HG03060 (cell line): ENCODE data around the gene CHCHD3.
"Not testable (repeated sequence)": the region's sequence is repeated elsewhere in the genome, so short reads cannot be mapped to it uniquely, and the experiment has no call there.

Experiments
- ATAC-seq: cut with Tn5 transposase; IDR thresholded peaks from one replicate; pipeline ENCODE4 v1.9.1; 2021; ENCODE audit warnings: low read depth, moderate number of reproducible peaks; ENCODE audit not compliant: unreplicated experiment

CHCHD3 gene

DNA sequence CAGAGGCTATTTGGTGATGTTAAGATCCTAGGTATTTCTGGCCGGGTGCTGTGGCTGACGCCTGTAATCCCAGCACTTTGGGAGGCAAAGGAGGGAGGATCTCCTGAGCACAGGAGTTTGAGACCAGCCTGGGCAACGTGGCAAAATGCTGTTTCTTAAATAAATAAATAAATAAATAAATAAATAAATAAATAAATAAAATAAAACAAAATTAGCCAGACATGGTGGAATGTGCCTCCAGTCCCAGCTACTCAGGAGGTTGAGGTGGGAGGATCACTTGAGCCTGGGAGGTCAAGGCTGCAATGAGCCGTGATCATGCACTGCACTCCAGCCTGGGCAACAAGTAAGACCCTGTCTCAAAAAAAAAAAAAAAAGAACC, 114.4 kb downstream of the CHCHD3 start:
- ATAC-seq, result not testable (repeated sequence)

DNA sequence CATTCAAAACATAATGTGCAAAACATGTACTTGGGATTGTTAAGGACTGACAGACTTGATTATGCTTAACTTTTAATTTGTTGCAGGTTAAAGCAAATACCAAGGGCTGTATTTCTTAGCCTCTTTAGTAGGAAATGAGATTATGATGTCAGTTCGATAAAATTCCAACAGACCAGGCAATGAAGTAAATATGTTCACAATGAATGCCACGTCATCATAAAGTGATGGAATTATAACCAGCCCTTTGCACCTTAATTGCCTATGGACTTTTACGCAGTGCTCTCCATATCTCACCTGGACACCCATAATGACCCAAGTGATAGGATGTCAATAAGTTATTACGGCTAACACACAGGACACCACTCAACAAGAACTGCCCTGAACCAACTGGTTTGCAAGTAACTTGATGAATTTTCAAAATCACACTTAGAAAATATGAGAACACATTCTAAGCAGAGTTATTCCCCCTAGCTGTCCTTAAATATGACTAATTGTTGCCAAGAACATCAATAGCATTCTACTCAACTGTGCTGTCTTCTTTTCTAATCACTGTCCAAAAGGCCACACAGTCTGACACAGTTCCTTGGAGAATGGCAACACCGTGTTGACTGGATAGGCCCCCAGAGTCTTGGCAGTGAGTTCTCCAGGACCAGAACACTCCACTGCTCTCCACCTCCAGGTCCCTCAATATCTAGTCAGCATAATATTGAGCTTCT, 115.0 kb downstream of the CHCHD3 start:
- no peak for ATAC-seq

DNA sequence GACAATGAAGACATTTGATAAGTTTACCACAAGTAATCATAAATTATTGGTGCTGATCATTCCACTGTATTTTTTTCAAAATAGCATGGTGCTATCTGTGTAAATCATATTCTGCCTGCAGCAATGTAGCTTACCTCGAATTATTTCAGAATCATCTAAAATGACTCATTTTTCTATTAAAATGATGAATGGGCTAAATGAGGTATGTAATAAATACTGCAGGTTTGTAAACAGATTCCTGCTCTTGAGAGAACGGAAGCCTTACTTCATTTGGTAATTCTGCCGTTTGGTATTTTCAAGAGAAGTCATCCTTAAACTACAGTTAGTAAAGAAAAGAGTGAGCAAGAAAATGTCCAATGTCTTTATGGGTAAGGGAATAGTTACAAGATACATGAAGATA, 115.9 kb downstream of the CHCHD3 start:
- no peak for ATAC-seq

DNA sequence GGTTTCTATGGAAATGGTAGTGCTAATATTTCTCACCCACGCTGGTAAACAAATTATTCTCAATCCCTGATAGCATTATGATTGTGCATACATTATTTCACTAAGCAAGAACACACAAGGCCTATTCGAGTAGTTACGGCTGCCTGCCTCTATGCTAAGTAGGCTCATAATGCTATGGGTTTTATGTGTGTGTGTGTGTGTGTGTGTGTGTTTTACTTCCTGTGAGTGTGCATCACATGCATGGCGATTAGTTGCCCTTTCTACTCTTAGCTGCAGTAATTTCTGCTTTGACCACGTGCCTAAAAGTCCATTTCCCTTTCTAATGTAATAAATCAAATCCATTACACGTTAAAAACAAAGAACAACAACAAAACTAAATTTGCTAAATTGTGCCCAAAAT, 117.0 kb downstream of the CHCHD3 start:
- ATAC-seq, result no peak

DNA sequence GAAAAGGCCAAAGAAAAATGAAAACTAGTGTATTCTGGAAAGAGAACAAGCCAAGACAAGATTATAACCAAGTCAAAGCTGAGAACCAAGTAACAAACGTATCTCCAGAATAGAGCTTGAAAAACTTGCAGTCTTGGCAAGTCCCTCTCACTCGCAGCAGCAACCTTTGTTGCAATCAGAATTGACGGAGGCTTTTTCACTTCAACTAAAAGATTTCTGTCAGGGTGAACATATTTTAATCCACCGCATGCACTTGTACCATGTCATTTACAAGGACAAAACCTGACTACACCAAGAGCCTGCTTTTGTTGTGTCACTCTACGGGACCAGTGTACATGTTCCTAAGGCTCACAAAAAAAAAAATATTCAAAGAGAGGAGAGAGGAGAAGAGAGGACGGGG, 122.0 kb downstream of the CHCHD3 start:
- ATAC-seq, result no peak

DNA sequence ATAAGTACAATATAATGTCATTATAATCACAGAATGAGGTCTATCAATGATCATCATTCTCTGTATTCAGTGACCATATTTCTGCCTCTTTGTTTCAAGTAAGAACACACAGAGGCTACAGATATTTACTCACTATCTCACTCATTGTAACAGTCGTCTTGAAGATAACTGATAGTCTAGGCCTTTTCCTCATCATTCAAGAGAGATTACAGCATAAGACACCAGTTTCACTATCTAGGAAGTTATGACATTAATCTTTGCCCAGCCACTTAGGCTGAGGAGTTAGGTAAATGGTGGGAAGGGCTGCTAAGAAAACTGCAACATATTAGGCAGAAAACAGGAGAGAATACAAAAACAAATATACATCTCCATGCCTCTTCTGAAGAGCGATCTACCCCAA, 125.3 kb downstream of the CHCHD3 start:
- ATAC-seq, result no peak

DNA sequence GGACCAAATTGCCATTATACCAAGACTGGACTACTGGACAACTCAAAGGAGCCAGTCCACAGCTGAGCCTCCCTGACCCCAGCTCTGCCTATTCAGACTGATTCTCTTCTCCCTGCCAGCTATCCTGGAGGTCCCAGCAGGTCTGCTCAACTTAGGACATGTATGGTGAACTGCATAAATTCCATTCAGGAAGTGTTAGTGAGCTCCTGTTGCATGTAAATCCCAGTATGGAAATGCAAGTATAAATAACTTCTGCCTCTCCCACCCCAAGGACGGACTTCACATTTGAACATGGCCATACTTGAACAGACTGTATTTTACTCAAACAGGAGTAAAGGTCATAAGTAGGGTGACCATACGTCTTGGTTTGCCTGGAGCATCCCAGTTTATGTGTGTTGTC, 128.4 kb downstream of the CHCHD3 start:
- ATAC-seq, result no peak

DNA sequence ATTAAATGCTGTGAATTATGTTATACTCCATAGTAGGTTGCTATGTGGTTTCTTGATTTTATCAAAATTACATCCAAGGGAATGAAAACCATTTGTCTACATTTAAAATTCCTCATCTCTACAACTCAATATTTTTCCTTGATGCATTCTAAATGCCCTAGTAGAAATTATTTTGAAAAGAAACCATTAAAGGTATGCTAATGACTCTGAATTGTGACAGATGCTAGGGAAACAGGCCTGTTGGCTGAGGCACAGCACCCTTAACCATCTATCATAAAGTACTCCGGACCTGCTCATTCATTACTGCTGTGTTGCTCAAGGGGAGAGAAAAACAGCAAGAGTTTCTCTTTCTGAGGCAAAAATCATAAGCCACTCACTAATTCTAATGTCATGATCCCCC, 131.2 kb downstream of the CHCHD3 start:
- ATAC-seq, result no peak

DNA sequence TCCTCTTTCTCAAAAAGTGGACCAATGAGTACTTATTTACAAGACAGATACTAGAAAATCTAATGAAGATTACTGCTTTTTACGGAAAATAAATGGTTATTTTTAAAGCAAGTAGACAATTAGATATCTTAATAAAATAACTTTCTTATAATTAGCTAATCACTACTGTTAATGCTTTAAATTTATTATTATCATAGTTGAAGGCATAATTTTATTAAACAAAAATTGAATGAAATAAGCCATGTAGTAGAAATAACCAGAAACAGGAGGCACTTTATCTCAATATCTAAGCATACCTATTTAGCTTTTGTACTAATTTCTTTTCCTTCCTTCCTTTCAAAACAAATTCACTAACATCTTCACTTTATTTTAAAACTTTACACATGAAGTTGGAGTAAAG, 134.9 kb downstream of the CHCHD3 start:
- ATAC-seq, result no peak

DNA sequence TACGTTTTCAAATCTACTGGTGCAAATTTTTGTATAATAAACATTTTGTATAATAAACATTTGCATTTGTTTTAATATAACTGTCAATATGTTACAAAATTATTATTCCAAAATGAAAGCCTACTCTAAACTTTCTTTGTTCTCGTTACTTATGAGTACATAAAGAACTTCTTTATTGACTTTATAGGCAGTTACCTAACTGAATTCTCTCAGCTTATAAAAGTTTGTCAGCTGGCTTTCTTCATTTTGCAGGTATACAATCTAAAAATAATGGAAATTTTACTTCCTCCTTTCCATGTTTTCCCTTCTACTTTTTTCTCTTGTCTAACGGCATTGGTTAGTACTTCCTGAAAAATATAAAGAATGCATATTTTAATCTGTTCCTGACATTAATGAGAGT, 137.1 kb downstream of the CHCHD3 start:
- no peak for ATAC-seq

DNA sequence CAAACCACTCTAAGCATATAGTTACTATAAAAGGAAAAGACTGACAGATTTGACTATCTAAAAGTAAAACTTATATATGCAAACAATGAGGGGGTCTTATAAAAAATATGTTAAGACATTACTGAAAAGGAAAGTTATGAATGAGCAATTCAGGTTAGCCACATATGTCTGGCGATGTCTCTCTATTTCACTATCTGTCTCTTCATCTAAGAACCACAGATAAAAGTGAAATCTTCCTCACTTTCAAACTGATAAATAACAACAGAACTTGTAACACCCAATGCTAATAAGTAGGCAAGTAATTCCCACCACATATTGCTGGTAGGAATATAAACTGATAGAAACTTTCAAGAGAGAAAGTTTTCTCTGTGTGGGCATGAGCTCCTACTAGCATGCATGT, 138.2 kb downstream of the CHCHD3 start:
- ATAC-seq, result no peak

DNA sequence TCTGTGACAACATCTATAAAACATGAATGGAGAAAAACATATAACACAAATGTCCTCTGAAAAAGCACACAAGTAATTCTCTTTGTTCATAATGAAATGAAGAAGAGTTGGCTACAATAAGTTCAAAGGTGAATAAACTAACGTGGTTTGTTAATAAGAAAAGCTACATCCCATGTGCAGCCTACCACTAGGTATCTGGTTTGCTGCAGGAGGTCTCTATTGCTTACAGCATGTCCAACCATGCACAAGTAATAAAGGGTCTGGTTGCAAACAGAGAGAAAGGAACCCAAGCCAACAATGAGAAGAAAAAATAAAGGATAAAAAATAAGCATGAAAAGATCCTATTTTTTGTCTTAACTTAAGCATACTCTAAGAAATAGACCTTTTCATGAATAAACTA, 139.2 kb downstream of the CHCHD3 start:
- no peak for ATAC-seq

DNA sequence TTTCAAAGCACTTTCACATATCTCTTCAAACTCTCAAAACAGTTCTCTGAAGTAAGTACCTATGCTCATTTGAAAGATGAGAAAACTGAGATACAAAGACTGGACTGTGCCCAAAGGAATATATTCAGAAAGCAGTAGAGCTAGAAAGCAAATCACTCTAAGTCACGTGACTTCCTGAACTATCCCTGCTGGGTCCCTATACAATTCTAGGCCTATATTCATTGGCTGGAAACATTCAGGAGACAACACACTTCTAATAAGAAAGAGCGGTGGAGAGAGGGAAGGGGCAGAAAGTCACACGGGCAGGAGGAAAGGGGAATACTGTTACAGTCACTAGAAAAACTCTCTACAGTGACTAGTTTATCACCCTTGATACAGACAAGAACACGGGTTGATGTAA, 140.0 kb downstream of the CHCHD3 start:
- ATAC-seq, result no peak

DNA sequence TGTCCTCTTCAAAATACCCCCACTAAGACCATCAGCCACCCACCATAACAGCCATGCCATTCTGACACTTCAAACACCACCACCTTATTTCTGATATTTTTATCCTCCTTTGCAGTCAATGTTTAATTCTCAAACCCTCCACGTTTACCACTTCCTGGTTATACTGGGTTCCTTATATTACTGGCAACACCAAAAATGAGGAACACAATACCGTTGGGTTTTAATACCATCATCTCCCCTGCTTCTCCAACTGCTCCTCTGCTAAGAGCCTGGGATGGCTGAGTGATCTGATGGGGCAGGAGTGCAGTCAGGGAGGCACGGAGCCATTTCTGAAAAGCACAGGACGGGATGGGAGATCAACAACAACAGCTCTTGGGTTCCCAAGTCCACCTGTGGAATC, 140.5 kb downstream of the CHCHD3 start:
- no peak for ATAC-seq

DNA sequence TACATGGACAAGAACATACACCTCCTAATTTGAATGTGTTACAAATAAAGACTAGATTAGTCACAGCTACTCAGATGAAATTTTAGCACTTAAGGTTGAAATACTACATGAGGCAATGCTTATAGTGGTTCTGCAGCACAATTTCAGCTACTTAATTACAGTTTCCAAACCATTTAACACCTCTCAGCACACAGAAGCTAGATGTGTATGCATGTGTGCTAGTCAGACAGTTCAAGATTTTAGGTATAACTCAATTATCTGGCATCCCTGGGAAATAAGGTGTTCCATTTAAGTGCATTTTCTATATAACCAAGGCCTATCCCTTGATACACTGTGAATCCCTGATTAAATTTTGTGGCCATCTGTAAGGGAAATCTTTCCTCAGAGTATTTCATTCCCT, 141.8 kb downstream of the CHCHD3 start:
- no peak for ATAC-seq

DNA sequence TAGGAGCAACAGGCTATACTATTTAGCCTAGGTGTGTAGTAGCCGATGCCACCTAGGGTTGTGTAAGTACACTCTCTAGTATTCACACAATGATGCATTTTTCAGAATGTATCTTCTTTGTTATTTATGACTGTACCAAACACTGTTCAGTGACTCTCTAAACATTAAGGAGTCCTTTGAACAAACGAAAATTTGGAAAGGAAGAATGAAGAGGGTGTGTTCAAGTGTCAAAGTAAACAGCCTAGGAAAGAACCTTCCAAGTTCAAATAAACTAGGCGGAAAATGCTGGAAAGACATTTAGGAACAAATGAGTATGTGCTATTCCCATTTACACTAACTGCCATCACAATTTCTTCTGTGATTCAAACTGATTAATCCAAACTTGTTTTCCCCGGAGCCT, 142.4 kb downstream of the CHCHD3 start:
- no peak for ATAC-seq

DNA sequence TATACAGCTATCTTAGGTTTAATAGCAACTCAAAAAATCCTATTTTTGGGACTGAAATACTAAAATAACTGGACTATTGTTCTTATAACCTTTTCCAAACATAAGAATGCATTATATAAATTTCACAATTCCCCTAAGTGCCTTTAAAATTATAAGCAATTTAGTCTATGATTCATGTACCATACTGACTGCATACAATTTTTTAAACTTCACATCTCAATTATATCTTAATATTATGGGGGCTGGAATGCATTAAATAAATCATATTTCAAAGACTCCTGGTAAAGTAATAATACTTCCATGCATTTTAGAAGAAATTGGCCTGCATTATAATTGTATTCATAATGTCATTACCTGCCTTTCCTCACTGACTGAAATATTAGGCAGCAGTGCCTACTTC, 144.6 kb downstream of the CHCHD3 start:
- no peak for ATAC-seq

DNA sequence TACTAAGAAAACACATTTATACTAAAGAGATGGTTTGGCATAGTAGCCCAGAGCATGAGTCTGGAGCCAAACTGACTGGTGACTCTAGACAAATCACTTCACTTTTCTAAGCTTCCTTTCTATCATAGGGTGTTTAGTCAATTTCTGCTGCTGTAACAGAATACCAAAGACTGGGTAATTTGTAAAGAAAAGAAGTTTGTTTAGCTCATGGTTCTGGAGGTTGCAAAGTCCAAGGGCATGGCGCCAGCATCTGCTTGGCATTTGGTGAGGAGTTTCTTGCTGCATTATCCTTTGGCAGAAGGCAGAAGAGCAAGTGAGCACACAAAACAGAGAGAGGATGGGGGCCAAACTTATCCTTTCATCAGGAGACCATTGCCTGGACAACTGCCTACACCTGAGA, 146.3 kb downstream of the CHCHD3 start:
- no peak for ATAC-seq

DNA sequence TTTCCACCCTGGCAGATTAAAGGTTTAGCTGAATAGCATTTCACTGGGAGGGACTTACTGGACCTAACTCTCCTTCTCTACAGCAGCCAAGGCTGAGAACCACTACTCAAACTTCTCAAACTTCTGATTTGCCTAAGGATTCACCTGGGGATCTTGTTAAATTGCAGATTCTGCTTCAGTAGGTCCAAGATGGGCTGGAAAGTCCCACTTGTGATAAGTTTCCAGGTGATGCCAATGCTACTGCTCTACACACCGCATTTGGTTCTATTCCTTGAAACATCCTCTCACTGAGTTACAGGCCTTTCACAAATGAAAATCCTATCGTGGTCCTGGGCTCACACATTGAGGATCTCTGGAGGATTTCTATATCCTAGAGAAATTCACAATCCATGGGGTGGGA, 147.9 kb downstream of the CHCHD3 start:
- no peak for ATAC-seq

DNA sequence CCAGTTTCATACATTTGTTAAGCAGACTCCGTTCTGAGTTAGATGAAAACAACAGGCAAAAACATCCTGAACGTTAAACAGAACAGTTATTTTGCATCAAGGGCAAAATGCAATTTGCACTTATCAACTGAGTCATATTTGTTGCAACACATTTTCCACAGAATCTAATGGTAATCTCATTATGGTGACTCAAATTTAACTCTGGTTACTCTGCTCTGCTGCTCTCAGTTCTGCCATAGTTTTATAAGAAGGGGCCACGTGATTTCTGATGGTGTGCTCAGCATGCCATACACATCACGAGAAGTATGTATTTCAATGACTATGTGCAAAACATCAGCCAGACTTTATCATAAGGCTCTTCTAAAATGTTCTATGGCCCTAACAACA, 148.8 kb downstream of the CHCHD3 start:
- ATAC-seq, result no peak

DNA sequence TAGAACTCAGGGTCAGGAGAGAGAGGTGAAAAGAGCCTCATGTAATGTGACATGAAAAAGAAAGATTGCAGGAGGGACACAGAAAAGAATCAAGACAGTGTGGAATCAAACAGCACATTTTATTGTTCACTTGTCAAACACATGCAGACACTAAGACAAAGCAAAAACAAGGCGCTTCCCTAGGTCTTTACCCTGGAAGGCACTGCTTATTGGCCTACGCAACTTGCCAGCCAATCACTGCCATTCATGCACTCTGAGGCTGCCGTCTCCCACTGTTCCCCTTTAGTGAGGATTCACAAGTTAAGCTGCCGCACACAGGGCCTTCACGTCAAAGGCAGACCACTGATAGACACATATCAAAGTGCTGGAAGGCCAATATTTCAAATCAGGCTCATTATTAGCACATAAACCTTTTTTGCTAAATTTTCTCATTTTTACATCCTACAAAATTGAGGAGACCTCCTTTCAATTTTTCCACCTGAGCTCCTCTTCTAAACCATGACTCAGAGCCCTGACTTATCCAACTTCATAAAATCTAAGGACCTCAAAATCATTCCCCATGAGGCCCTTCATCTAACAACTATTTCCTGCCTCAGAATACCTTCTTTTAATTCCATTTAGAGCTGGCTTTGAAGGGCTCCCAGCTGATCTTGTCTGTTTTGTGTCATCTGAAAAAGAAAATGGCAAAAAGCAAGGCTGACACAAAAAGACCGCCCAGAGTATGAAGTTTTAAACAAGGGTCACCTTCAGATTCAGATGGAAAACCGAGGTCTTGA, 149.4 kb downstream of the CHCHD3 start:
- ATAC-seq, result no peak

DNA sequence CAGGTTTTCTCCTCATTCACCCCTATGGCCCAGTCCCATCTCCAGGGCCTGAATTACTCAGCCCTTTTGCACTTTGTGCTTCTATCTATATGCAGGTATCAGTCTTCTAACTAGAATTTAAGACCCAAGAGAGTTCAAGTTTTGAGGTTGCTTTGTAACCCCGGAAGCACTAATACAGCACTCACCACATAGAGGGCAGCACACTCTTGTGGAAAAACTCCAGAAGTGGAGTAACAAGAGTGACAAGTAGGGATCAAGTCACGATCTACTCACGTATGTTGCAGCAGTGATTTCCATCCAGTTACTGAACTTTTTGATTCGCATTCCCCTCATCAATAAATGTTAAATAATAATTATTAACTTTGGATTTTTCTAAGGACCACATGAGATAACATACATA, 151.0 kb downstream of the CHCHD3 start:
- ATAC-seq, result no peak
